SK-N-SH treated with all-trans-retinoic acid at 6 μM for 48 hours (cell line): ENCODE results near the gene RTF2.

Experiments used
- ATAC-seq: fragments of 200-7000 bp; cut with Tn5 transposase; 3 replicates; pipeline ENCODE4 v1.9.1; 2020; ENCODE audit warnings: mild to moderate bottlenecking, moderate library complexity
- BACH2 ChIP-seq: fragments of 250-450 bp; sonication (Bioruptor Pico); IDR thresholded peaks from 2 replicates; pipeline ENCODE4 v1.9.0; 2021; ENCODE audit warnings: mild to moderate bottlenecking, borderline replicate concordance
- ESRRG ChIP-seq: fragments of 250-450 bp; sonication (Bioruptor Pico); IDR thresholded peaks from 2 replicates; pipeline ENCODE4 v1.6.1; 2021; ENCODE audit warnings: mild to moderate bottlenecking
- GLIS3 ChIP-seq: fragments of 250-450 bp; sonication (Bioruptor Pico); IDR thresholded peaks from 2 replicates; pipeline ENCODE4 v1.5.0; 2020; ENCODE audit warnings: mild to moderate bottlenecking, moderate library complexity
- ISL1 ChIP-seq: fragments of 250-450 bp; sonication (Bioruptor Pico); IDR thresholded peaks from 2 replicates; pipeline ENCODE4 v2.1.2; 2022; ENCODE audit warnings: mild to moderate bottlenecking, moderate library complexity
- OSR1 ChIP-seq: fragments of 250-450 bp; sonication (Bioruptor Pico); IDR thresholded peaks from 2 replicates; pipeline ENCODE4 v1.8.0; 2022; ENCODE audit warnings: moderate library complexity, mild to moderate bottlenecking, inconsistent platforms
- PPARA ChIP-seq: fragments of 250-450 bp; sonication (Bioruptor Pico); IDR thresholded peaks from 2 replicates; pipeline ENCODE4 v1.5.0; 2020; ENCODE audit warnings: mild to moderate bottlenecking, borderline replicate concordance
- RARB ChIP-seq: fragments of 250-450 bp; sonication (Bioruptor Pico); IDR thresholded peaks from 2 replicates; pipeline ENCODE4 v1.8.0; 2021; ENCODE audit warnings: mild to moderate bottlenecking, moderate library complexity
- SNAI2 ChIP-seq: fragments of 250-450 bp; sonication (Bioruptor Pico); IDR thresholded peaks from 2 replicates; pipeline ENCODE4 v1.5.0; 2020; ENCODE audit warnings: mild to moderate bottlenecking, moderate library complexity
- TCF4 ChIP-seq: fragments of 250-450 bp; sonication (Bioruptor Pico); IDR thresholded peaks from 2 replicates; pipeline ENCODE4 v1.8.0; 2021; ENCODE audit warnings: mild to moderate bottlenecking, moderate library complexity, borderline replicate concordance
- TOX ChIP-seq: fragments of 250-450 bp; sonication (Bioruptor Pico); IDR thresholded peaks from 2 replicates; pipeline ENCODE4 v1.8.0; 2021; ENCODE audit warnings: mild to moderate bottlenecking, moderate library complexity, borderline replicate concordance
- ZC3H10 ChIP-seq: fragments of 250-450 bp; sonication (Bioruptor Pico); IDR thresholded peaks from 2 replicates; pipeline ENCODE4 v1.5.1; 2021; ENCODE audit warnings: mild to moderate bottlenecking, moderate library complexity
- ZFP3 ChIP-seq: fragments of 250-450 bp; sonication (Bioruptor Pico); IDR thresholded peaks from 2 replicates; pipeline ENCODE4 v1.5.0; 2020; ENCODE audit warnings: mild to moderate bottlenecking, moderate library complexity
- ZFP30 ChIP-seq: fragments of 450-650 bp; formaldehyde crosslinking; IDR thresholded peaks from 2 replicates; pipeline ENCODE4 v1.5.0; 2022; ENCODE audit warnings: mild to moderate bottlenecking, moderate library complexity
- ZNF565 ChIP-seq: fragments of 450-650 bp; formaldehyde crosslinking; conservative IDR thresholded peaks from 2 replicates; pipeline ENCODE4 v1.5.0; 2020; ENCODE audit warnings: low read depth, mild to moderate bottlenecking, moderate library complexity
- ZNF70 ChIP-seq: fragments of 450-650 bp; formaldehyde crosslinking; IDR thresholded peaks from 2 replicates; pipeline ENCODE4 v1.5.0; 2020; ENCODE audit warnings: mild to moderate bottlenecking, moderate library complexity
- TF ChIP-seq, protein P1 (sequence below): fragments of 250-450 bp; sonication (Bioruptor Pico); IDR thresholded peaks from 2 replicates; pipeline ENCODE4 v1.5.1; 2020; ENCODE audit warnings: low read depth, mild to moderate bottlenecking, moderate library complexity
- TF ChIP-seq, protein P2 (sequence below): fragments of 250-450 bp; sonication (Bioruptor Pico); IDR thresholded peaks from 2 replicates; pipeline ENCODE4 v1.8.0; 2021; ENCODE audit warnings: low read depth, mild to moderate bottlenecking, moderate library complexity, borderline replicate concordance
- TF ChIP-seq, protein P3 (sequence below): fragments of 250-450 bp; sonication (Bioruptor Pico); IDR thresholded peaks from 2 replicates; pipeline ENCODE4 v1.8.0; 2020; ENCODE audit warnings: mild to moderate bottlenecking, moderate library complexity, borderline replicate concordance
- TF ChIP-seq, protein P4 (sequence below): fragments of 250-450 bp; sonication (Bioruptor Pico); IDR thresholded peaks from 2 replicates; pipeline ENCODE4 v1.5.0; 2020; ENCODE audit warnings: mild to moderate bottlenecking, moderate library complexity
- TF ChIP-seq, protein P5 (sequence below): fragments of 250-450 bp; sonication (Bioruptor Pico); IDR thresholded peaks from 2 replicates; pipeline ENCODE4 v1.5.1; 2021; ENCODE audit warnings: mild to moderate bottlenecking, moderate library complexity

RTF2 gene

DNA sequence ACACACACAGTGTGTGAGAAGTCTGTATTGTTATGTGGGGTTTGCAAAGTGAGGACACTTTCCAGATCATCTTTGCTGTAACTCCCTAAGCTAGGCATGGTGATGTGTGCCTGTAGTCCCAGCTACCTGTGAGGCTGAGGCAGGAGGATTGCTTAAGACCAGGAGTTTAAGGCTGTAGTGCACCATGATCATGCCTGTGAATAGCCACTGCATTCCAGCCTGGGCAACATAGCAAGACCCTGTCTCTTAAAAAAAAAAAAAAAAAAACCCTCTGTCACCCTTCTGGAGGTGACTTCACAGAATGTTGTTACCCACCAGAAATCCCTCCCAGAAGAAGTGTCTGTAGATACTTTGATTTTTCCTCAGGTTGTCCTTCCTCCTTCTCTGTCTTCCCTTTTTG is 41.5 kb upstream of the RTF2 start:
- no peak for ATAC-seq
- TF ChIP-seq TCF4 (CRISPR knock-in tag) = no peak
- no peak for TF ChIP-seq ZFP30 (CRISPR knock-in tag)
- TF ChIP-seq GLIS3 (CRISPR knock-in tag) = no peak
- TF ChIP-seq, protein P1, sequence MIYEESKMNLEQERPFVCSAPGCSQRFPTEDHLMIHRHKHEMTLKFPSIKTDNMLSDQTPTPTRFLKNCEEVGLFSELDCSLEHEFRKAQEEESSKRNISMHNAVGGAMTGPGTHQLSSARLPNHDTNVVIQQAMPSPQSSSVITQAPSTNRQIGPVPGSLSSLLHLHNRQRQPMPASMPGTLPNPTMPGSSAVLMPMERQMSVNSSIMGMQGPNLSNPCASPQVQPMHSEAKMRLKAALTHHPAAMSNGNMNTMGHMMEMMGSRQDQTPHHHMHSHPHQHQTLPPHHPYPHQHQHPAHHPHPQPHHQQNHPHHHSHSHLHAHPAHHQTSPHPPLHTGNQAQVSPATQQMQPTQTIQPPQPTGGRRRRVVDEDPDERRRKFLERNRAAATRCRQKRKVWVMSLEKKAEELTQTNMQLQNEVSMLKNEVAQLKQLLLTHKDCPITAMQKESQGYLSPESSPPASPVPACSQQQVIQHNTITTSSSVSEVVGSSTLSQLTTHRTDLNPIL (CRISPR knock-in tag) = no peak
- no peak for TF ChIP-seq BACH2 (CRISPR knock-in tag)
- TF ChIP-seq, protein P2, sequence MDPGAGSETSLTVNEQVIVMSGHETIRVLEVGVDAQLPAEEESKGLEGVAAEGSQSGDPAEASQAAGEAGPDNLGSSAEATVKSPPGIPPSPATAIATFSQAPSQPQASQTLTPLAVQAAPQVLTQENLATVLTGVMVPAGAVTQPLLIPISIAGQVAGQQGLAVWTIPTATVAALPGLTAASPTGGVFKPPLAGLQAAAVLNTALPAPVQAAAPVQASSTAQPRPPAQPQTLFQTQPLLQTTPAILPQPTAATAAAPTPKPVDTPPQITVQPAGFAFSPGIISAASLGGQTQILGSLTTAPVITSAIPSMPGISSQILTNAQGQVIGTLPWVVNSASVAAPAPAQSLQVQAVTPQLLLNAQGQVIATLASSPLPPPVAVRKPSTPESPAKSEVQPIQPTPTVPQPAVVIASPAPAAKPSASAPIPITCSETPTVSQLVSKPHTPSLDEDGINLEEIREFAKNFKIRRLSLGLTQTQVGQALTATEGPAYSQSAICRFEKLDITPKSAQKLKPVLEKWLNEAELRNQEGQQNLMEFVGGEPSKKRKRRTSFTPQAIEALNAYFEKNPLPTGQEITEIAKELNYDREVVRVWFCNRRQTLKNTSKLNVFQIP (CRISPR knock-in tag) = no peak
- TF ChIP-seq, protein P3, sequence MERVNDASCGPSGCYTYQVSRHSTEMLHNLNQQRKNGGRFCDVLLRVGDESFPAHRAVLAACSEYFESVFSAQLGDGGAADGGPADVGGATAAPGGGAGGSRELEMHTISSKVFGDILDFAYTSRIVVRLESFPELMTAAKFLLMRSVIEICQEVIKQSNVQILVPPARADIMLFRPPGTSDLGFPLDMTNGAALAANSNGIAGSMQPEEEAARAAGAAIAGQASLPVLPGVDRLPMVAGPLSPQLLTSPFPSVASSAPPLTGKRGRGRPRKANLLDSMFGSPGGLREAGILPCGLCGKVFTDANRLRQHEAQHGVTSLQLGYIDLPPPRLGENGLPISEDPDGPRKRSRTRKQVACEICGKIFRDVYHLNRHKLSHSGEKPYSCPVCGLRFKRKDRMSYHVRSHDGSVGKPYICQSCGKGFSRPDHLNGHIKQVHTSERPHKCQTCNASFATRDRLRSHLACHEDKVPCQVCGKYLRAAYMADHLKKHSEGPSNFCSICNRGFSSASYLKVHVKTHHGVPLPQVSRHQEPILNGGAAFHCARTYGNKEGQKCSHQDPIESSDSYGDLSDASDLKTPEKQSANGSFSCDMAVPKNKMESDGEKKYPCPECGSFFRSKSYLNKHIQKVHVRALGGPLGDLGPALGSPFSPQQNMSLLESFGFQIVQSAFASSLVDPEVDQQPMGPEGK = no peak
- TF ChIP-seq ISL1 = no peak
- no peak for TF ChIP-seq PPARA (CRISPR knock-in tag)
- no peak for TF ChIP-seq ESRRG (CRISPR knock-in tag)

DNA sequence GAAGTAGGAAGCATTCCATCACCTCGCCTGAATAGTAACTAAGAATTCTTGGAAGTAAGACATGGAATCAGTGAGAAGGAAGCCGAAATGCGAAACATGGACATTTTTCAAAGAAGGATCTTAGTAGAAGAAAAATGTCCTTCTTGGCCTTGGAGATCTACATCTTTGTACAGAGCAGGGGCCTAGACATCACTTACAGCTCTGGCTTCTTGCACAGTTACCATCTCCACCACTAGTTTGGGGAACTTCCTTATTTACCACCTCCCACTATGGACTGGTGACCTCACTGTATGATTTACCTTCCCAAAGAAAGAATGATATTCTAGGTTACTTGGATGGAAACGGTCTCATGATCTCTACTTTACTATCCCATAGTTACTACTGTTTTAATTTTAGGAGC is 40.6 kb upstream of the RTF2 start:
- no peak for ATAC-seq
- TF ChIP-seq, protein P2 (CRISPR knock-in tag) = no peak

DNA sequence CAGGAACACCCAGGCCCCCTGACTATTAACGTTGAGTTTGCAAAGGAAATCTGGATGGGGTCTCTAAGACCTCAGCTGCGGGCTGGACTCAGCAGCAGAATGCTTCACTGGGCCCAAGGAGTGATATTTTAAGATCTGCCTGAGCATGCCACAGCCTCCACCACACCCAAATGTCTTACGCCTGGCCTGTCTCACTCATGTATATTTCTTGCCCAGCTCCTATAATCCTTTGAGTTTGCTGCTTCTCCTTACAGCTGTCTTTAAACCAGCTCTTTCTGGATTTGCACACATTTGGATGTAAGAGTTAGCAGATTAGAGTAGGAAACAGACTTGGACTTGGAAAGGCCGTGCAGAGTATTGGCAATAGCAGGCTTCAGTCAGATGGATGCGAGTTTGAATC is 40.0 kb upstream of the RTF2 start:
- no peak for TF ChIP-seq ZFP30 (CRISPR knock-in tag)
- TF ChIP-seq BACH2 (CRISPR knock-in tag) = no peak
- no peak for TF ChIP-seq TCF4 (CRISPR knock-in tag)
- TF ChIP-seq, protein P4, sequence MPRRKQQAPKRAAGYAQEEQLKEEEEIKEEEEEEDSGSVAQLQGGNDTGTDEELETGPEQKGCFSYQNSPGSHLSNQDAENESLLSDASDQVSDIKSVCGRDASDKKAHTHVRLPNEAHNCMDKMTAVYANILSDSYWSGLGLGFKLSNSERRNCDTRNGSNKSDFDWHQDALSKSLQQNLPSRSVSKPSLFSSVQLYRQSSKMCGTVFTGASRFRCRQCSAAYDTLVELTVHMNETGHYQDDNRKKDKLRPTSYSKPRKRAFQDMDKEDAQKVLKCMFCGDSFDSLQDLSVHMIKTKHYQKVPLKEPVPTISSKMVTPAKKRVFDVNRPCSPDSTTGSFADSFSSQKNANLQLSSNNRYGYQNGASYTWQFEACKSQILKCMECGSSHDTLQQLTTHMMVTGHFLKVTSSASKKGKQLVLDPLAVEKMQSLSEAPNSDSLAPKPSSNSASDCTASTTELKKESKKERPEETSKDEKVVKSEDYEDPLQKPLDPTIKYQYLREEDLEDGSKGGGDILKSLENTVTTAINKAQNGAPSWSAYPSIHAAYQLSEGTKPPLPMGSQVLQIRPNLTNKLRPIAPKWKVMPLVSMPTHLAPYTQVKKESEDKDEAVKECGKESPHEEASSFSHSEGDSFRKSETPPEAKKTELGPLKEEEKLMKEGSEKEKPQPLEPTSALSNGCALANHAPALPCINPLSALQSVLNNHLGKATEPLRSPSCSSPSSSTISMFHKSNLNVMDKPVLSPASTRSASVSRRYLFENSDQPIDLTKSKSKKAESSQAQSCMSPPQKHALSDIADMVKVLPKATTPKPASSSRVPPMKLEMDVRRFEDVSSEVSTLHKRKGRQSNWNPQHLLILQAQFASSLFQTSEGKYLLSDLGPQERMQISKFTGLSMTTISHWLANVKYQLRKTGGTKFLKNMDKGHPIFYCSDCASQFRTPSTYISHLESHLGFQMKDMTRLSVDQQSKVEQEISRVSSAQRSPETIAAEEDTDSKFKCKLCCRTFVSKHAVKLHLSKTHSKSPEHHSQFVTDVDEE (CRISPR knock-in tag) = no peak
- TF ChIP-seq, protein P1 (CRISPR knock-in tag) = no peak
- TF ChIP-seq ZC3H10 (CRISPR knock-in tag) = no peak
- no peak for TF ChIP-seq ZNF70
- no peak for TF ChIP-seq RARB (CRISPR knock-in tag)
- no peak for TF ChIP-seq GLIS3 (CRISPR knock-in tag)
- TF ChIP-seq SNAI2 (CRISPR knock-in tag) = no peak
- TF ChIP-seq ZFP3 = no peak
- no peak for TF ChIP-seq TOX
- TF ChIP-seq, protein P5, sequence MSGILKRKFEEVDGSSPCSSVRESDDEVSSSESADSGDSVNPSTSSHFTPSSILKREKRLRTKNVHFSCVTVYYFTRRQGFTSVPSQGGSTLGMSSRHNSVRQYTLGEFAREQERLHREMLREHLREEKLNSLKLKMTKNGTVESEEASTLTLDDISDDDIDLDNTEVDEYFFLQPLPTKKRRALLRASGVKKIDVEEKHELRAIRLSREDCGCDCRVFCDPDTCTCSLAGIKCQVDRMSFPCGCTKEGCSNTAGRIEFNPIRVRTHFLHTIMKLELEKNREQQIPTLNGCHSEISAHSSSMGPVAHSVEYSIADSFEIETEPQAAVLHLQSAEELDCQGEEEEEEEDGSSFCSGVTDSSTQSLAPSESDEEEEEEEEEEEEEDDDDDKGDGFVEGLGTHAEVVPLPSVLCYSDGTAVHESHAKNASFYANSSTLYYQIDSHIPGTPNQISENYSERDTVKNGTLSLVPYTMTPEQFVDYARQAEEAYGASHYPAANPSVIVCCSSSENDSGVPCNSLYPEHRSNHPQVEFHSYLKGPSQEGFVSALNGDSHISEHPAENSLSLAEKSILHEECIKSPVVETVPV (CRISPR knock-in tag) = no peak
- TF ChIP-seq ESRRG (CRISPR knock-in tag) = no peak
- no peak for TF ChIP-seq ZNF565
- TF ChIP-seq OSR1 (CRISPR knock-in tag) = no peak
- TF ChIP-seq, protein P3 = no peak
- TF ChIP-seq PPARA (CRISPR knock-in tag) = no peak
- ATAC-seq = no peak
